HAP-1 (cell line): ENCODE results near the gene SHPK.

Experiments
- DNase-seq, 2 experiments: peaks; one replicate each; pipeline ENCODE4 v3.0.0-alpha.2; 2016 to 2020; ENCODE audit warnings: low spot score in 2 of 2
- H3K27me3 ChIP-seq: fragments of 250-450 bp; sonication (Bioruptor Pico); 2 replicates; pipeline ENCODE4 v1.5.1; 2020; ENCODE audit warnings: low read depth, mild to moderate bottlenecking, moderate library complexity
- H3K36me3 ChIP-seq: fragments of 250-450 bp; sonication (Bioruptor Pico); replicated peaks from 2 replicates; pipeline ENCODE4 v1.5.1; 2020; ENCODE audit warnings: mild to moderate bottlenecking
- H3K4me1 ChIP-seq: fragments of 250-450 bp; sonication (Bioruptor Pico); 2 replicates; pipeline ENCODE4 v1.5.1; 2020; ENCODE audit warnings: mild to moderate bottlenecking
- H3K4me3 ChIP-seq: fragments of 250-450 bp; sonication (Bioruptor Pico); 2 replicates; pipeline ENCODE4 v1.5.1; 2020; ENCODE audit warnings: mild to moderate bottlenecking, moderate library complexity
- H3K9me3 ChIP-seq: fragments of 250-450 bp; sonication (Bioruptor Pico); 2 replicates; pipeline ENCODE4 v1.5.1; 2020; ENCODE audit warnings: mild to moderate bottlenecking, moderate library complexity
- in situ Hi-C: fragments of 300-500 bp; cut with MboI; formaldehyde crosslinking; loops from 3 replicates; pipeline ENCODE4 v1.14.3; 2020; ENCODE audit warnings: low sequenced_read_pairs, inconsistent platforms, mixed read lengths

SHPK gene, protein sequence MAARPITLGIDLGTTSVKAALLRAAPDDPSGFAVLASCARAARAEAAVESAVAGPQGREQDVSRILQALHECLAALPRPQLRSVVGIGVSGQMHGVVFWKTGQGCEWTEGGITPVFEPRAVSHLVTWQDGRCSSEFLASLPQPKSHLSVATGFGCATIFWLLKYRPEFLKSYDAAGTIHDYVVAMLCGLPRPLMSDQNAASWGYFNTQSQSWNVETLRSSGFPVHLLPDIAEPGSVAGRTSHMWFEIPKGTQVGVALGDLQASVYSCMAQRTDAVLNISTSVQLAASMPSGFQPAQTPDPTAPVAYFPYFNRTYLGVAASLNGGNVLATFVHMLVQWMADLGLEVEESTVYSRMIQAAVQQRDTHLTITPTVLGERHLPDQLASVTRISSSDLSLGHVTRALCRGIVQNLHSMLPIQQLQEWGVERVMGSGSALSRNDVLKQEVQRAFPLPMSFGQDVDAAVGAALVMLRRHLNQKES

DNA sequence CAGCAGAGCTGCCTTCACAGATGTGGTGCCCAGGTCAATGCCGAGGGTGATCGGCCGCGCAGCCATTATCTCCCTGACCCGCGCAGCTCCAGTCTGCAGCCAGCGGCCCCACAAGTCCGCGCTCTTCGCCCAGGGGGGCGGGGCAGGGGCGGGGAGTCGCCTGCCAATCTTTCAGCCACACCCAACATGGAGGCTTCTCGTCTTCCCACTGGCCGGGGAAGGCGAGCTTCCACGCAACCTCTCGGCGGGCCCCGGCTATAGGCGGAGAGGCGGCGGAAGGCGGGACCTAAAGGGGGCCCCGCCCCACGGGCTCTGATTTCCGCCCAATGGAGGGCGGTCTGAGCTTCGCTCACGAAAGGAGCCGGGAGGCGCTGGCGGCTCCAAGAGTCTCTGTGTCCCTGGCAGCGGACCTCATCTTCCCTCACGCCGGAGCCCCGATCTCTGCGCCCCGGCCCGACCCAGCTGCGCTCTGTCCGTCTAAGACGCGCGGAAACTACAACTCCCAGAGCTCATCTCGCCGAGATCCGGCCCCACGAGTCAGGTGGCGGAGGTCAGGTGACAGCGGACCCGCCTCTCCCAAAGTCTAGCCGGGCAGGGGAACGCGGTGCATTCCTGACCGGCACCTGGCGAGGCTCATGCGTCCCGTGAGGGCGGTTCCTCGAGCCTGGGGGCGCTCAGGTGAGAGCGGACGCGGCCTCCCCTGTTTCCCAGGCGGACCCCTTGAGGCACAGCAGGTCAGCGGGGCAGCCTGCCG, at the start of gene SHPK, which contains the start of gene CTNS:
Gene SHPK (minus strand): TSS at position 97 of the 754 bp plus-strand sequence. CDS start 31 bp downstream, at position 66.
Gene CTNS (plus strand): TSS at position 607 of the 754 bp plus-strand sequence. CDS start 3,447 bp downstream, outside the sequence.
- Histone ChIP-seq H3K4me3 (peak within 1 kb of the TSS; percentile 98), H3K36me3 (peaks cover 11% of the 10 kb centered on the region), H3K27me3 (no peaks in the 10 kb centered on the region), H3K4me1 (peaks cover 4% of the 10 kb centered on the region), H3K9me3 (no peaks in the 10 kb centered on the region; the same call in 1 of the 2 replicates)
- DNase-seq = peak; percentile 93 to 97
- in situ Hi-C loops = no loop called here

DNA sequence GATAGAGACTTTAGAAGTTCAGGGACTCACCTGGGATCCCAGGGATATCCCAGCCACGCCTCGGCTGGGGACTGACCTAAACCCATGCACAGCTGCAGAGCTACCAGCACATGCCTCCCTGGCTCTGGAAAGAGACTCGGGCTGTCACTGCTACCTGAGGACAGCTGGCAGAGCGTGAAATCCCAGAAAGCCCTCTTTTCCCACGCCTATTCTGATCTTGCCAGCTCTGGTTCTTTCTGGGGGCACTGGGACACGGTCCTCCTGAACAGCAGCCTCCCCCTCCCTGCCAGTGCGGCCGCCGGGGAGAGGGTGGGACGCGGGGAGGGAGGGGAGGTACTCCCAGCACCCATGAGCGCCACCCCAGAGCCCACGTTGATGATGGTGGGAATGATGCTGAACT, 49.1 kb upstream of the SHPK start:
- in situ Hi-C loops = no loop called here

DNA sequence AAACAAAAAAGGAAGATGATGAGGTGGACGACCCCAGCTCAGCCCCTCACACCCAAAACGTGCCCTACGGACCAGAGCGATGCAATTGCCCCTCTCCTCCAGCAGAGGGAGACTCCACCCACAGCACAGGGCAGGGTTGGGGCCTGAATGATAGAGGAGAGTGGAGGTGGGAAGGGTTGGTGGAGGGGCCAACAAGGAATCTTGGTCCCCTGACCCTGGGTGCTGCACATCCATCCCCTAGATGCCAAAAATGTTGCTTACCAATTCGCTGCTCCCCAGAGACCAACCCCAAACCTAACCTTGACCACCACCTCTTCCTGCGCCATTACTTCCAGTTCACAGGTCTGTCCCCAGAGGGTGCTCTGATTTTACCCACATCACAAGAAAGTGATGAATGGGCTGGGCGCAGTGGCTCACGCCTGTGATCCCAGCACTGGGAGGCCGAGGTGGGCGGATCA, 47.0 kb upstream of the SHPK start:
- DNase-seq = peak in 1 of 2 experiments; percentile 69
- Histone ChIP-seq H3K4me1 (no peaks in the 10 kb centered on the region), H3K36me3 (no peaks in the 10 kb centered on the region), H3K4me3 (no peak overlapping the region), H3K27me3 (no peaks in the 10 kb centered on the region), H3K9me3 (no peaks in the 10 kb centered on the region)
- in situ Hi-C loops = no loop called here

More for the DNA sequence above, 49.1 kb upstream of the SHPK start:
- H3K4me1 ChIP-seq = no peaks in the 10 kb centered on the region
- H3K36me3 ChIP-seq = no peaks in the 10 kb centered on the region
- no peaks in the 10 kb centered on the region for H3K9me3 ChIP-seq
- H3K27me3 ChIP-seq = no peaks in the 10 kb centered on the region
- no peak for DNase-seq
- no peak overlapping the region for H3K4me3 ChIP-seq

DNA sequence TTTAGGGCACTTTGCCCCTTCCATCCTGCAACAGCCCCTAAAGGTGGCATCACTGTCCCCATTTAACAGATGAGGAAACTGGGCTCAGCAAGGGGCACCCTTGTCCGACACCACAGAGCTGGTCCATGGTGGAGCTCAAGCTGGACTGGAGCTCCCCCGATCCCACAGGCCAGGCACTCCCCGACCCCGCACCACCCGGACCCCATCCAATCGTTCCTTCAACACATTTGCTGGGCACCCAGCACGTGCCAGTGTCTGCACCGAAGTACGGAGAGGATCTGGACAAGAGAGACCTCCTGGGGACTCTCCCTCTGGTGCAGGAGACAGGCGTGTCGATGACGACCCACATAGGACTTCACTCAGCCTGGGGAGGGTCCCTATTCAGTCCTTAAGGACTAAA, 46.0 kb upstream of the SHPK start:
- Histone ChIP-seq H3K27me3 (no peaks in the 10 kb centered on the region), H3K9me3 (no peaks in the 10 kb centered on the region), H3K36me3 (no peaks in the 10 kb centered on the region), H3K4me1 (no peaks in the 10 kb centered on the region), H3K4me3 (no peak overlapping the region)
- no peak for DNase-seq
- in situ Hi-C loops = no loop called here

DNA sequence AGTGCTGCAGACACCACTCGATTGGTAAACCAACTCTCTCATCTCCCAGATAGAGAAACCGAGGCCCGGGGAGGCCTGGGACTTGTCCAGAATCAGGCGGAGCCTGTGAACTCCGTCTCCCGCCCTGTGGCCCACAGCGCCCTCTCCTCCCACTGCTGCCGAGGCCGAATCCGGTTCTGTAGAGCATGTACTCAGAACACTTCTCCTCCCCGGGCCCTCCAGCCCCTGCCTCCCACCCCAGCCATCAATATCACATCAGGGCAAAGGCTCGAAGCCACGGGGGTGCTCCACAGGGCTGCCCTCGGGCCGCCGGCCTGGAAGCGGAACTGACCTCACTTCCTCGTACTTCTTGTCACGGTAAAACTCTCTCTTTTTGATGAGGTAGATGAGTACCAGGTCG, 45.5 kb upstream of the SHPK start:
- DNase-seq = no peak
- H3K4me3 ChIP-seq = no peak overlapping the region
- in situ Hi-C loops = no loop called here
- no peaks in the 10 kb centered on the region for H3K9me3 ChIP-seq
- H3K36me3 ChIP-seq = no peaks in the 10 kb centered on the region
- H3K4me1 ChIP-seq = no peaks in the 10 kb centered on the region
- no peaks in the 10 kb centered on the region for H3K27me3 ChIP-seq

DNA sequence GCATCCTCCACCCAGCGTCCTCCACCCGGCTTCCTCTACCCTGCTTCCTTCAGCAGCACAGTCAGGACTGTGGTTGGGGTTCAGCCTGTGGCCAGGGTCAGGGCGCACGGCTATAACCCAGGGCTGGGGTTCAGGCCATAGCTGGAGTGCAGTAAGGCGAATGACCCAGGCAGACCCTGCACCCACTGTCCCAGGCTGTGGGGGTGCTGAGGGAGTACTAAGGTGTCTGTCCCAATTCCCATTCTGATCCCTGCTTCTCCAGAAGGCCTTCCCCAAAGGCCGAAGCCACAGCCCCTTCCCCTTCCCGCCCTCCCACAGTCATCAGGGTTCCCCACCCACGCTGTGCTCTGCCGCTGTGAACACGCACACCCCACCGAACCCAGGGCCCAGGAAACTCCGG, 45.0 kb upstream of the SHPK start:
- Histone ChIP-seq H3K27me3 (no peaks in the 10 kb centered on the region), H3K9me3 (no peaks in the 10 kb centered on the region), H3K4me1 (no peaks in the 10 kb centered on the region), H3K36me3 (no peaks in the 10 kb centered on the region), H3K4me3 (no peak overlapping the region)
- no peak for DNase-seq
- in situ Hi-C loops = no loop called here

DNA sequence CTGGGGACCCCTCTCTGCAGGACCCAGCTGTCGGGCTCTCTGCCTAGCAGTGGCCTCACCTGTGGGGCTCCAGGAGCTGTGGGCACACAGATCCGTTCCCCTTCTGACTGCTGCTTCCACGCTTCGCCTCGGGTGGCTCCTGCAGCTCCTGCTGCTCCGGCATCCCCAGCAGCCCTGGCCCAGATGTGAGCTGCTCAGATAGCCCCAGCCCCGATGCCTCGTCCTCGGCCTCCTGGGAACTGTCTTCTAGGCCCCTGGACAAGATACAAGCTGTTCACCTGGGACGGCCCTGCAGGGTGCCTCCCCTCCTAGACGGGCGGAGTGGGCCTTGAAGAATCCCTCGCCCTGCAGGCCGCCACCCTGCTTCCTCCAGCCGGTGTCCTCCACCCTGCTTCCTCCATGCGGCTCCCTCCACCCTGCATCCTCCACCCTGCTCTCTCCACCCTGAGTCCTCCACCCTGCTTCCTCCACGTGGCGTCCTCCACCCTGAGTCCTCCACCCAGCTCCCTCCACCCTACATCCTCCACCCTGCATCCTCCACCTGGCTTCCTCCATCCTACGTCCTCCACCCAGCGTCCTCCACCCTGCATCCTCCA, 43.6 kb upstream of the SHPK start:
- in situ Hi-C loops = no loop called here
- Histone ChIP-seq H3K9me3 (no peaks in the 10 kb centered on the region), H3K4me3 (no peak overlapping the region), H3K36me3 (no peaks in the 10 kb centered on the region), H3K27me3 (no peaks in the 10 kb centered on the region), H3K4me1 (no peaks in the 10 kb centered on the region)
- no peak for DNase-seq

DNA sequence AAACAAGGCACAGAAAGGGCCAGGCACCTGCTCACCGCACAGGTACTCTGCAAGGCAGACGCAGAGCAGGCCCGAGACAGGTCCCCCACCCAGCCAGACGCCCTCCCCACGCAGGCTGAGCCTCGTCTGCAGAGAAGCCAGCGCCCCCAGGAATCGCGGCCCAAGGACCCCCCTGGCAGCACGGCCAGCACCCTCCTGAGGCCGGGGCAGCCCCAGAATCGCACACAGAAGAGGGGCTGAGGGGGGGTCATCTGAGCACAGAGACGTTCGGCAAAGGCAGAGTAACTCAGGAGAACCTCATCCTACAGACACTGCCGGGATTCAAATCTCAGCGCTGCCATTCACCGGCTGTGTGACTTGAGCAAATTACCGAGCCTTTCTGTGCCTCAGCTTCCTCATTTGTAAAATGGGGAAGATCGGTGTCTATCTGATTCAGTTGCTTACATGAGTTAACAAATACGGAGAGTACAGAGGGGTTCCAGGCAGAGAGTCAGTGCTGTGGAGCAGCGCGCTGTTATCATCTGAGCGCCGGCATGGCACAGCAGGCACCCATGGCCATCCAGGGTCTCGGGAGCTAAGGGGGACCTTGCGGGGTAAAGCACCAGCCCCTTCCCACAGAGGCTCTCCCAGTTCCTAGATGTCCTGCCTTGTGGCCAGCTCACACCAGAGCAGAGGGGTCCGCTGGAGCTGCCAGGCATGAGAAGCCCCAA, 42.9 kb upstream of the SHPK start:
- DNase-seq = no peak
- Histone ChIP-seq H3K36me3 (no peaks in the 10 kb centered on the region), H3K9me3 (no peaks in the 10 kb centered on the region)

DNA sequence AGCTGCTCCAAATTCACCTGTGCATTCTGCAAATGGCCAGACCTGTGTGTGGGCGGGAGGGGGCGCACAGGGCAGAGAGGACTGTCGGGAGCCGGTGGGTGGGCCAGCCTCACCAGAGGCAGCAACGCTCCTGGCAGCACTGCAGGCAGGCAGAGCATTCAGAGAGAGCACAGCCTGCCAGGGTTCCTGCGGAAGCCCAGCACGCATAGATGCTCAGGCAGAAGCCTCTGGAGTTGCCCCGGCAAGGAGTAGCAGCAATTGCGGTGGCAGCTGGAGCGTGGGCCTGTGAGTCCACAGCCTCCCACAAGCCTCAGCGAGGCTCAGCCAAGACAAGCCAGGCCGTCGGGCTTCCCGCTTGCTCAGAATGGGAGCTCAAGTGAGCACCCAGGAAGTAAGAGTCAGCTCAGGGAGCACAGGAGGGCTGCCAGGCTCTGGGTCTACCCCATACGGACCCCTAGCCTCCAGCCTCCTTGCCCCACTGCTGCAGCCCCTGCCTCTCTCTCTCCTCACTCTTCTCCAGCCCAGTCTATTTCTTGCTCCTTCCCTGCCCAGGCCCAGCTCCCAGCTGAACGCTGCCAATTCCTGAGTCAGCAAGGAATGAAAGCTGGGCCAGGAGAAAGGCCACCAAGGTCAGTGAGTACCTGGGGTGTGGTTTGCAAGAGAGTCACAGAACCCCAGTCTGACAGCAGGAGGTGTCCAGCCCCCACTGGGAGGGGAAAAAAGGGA, 42.2 kb upstream of the SHPK start:
- Histone ChIP-seq H3K4me1 (no peaks in the 10 kb centered on the region), H3K27me3 (no peaks in the 10 kb centered on the region), H3K4me3 (no peak overlapping the region), H3K9me3 (no peaks in the 10 kb centered on the region), H3K36me3 (no peaks in the 10 kb centered on the region)
- in situ Hi-C loops = no loop called here
- no peak for DNase-seq

More for the DNA sequence above, 42.9 kb upstream of the SHPK start:
- H3K4me1 ChIP-seq = no peaks in the 10 kb centered on the region
- in situ Hi-C loops = no loop called here
- no peak overlapping the region for H3K4me3 ChIP-seq
- no peaks in the 10 kb centered on the region for H3K27me3 ChIP-seq

DNA sequence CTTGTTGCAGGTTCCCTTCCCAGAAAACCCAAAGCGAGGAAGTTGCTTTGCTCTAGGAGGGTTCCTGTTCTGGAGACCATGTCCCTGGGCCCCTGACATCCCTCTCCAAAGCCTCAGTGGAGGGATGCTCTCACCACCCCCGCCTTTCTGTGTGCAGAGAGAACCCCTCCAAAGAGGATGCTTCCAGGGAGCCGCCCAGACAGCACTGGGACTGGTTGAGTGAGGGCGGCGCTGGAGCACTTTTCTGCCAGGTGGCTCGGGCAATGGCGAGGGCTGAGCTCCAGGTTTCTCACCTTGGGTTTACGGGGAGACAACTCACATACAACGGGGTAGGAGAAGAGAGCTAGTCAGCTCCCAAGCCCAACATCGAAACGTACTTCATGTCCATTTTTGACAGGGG, 39.8 kb upstream of the SHPK start:
- H3K9me3 ChIP-seq = no peaks in the 10 kb centered on the region
- H3K4me3 ChIP-seq = no peak overlapping the region
- H3K4me1 ChIP-seq = no peaks in the 10 kb centered on the region
- in situ Hi-C loops = no loop called here
- DNase-seq = no peak
- H3K27me3 ChIP-seq = no peaks in the 10 kb centered on the region
- no peaks in the 10 kb centered on the region for H3K36me3 ChIP-seq

DNA sequence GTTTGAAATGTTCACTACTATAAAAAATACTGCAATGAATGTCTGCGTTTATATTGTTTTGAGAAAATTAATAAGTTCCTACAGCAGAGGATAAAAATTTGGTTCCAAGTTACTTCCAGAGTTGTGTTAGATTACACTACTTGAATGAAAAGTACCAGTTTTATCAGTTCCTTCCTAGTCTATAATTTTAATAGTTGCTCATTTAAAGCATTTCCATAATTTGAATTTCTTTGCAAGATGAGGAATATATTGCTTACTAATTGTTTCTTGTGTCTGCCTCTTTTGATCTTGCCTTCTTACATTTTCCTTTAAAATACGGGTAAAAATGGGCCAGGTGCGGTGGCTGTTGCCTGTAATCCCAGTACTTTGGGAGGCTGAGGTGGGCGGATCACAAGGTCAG, 36.5 kb upstream of the SHPK start:
- in situ Hi-C loops = no loop called here
- H3K27me3 ChIP-seq = no peaks in the 10 kb centered on the region
- no peak overlapping the region for H3K4me3 ChIP-seq
- H3K9me3 ChIP-seq = no peaks in the 10 kb centered on the region
- H3K4me1 ChIP-seq = peaks cover 7% of the 10 kb centered on the region; the same call in 1 of the 2 replicates
- no peak for DNase-seq
- peaks cover 11% of the 10 kb centered on the region for H3K36me3 ChIP-seq

DNA sequence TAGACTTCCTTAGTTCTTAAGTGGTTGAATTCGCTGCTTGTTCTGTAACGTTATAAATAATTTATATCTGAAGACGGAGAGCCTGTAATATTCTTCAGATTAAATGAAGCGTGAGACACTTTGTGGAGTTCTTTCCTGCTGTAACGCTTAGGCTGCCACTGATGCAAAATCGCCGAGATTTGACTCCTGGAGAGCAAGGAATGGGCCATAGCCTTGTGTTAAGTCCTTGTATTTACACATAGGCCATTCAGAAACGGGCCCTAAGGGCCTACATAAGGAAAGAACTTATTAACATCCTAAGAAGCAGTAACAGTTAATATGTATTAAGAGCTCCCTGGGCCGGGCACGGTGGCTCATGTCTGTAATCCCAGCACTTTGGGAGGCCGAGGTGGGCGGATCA, 33.5 kb upstream of the SHPK start:
- in situ Hi-C loops = no loop called here
- Histone ChIP-seq H3K9me3 (no peaks in the 10 kb centered on the region), H3K4me3 (peak overlapping the region; percentile 100), H3K4me1 (peaks cover 7% of the 10 kb centered on the region; the same call in 1 of the 2 replicates), H3K27me3 (no peaks in the 10 kb centered on the region), H3K36me3 (peaks cover 11% of the 10 kb centered on the region)
- no peak for DNase-seq

DNA sequence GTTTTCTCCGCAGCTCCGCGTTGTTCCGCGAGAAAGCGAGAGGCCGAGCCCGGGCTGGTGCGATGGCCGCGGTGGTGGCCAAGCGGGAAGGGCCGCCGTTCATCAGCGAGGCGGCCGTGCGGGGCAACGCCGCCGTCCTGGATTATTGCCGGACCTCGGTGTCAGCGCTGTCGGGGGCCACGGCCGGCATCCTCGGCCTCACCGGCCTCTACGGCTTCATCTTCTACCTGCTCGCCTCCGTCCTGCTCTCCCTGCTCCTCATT, 33.0 kb upstream of the SHPK start:
- Histone ChIP-seq H3K4me1 (peaks cover 7% of the 10 kb centered on the region; the same call in 1 of the 2 replicates), H3K9me3 (no peaks in the 10 kb centered on the region), H3K27me3 (no peaks in the 10 kb centered on the region), H3K36me3 (peaks cover 11% of the 10 kb centered on the region), H3K4me3 (peak overlapping the region; percentile 100)
- DNase-seq = no peak
- in situ Hi-C loops = no loop called here
